HG03159 (cell line): Measurements from ENCODE around the gene PI16.
A peak's percentile ranks its signal among the peaks of the same experiment; 100 is the strongest.

ENCODE experiments used
- ATAC-seq: cut with Tn5 transposase; IDR thresholded peaks from one replicate; pipeline ENCODE4 v1.9.1; 2021; ENCODE audit warnings: mild to moderate bottlenecking, moderate library complexity; ENCODE audit not compliant: unreplicated experiment

The PI16 gene

DNA sequence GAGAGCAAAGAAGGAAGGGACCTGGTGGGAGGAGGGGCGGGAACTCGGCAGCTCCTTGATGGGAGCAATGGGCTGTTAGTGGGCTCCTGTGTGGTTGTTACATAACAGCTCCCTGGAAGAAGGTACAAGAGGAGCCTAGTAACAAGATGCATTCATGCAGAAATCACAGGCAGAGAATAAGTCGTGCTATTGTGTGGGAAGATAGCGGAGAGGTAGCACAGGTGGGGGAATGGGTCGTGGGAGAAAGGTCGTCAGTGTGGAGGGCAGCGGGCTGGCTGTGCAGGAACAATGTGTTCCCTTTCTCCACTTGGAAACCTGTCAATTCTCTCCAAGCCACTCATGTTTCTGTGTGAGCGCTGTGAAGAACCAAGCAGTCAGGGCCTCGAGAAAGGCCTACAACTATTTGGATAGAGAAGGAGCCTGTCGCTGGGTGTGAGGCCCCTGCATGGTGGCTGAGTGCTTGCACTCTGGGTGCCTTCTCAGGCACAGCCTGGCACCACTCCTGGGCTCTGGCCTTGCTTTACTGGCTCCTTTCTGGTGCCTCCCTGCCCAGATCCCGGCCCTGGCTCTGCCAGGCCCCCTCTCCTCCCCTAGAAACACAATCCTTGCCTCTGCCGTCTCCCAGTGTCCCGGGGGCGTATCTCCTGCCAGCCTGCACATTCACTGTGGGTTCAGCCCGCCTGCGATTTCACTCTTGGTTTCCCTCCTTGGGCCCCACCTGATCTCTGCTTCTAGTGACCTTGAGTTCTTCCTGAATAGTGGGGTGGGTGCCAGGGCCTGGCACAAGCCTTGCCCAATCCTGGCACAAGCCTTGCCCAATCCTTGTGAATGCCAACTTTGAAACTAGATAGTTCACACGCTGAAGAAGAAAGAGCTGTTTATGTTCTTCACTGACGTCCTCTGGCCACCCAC is 43.5 kb downstream of the PI16 start:
- ATAC-seq = no peak

GRCh38 chr6:36998723-36999038 is 44.1 kb downstream of the PI16 start:
- no peak for ATAC-seq

- no peak for ATAC-seq
Observed at GRCh38 chr6:36999061-36999750, 44.7 kb downstream of the PI16 start.

GRCh38 chr6:36999751-37000125 is 45.2 kb downstream of the PI16 start:
- no peak for ATAC-seq

DNA sequence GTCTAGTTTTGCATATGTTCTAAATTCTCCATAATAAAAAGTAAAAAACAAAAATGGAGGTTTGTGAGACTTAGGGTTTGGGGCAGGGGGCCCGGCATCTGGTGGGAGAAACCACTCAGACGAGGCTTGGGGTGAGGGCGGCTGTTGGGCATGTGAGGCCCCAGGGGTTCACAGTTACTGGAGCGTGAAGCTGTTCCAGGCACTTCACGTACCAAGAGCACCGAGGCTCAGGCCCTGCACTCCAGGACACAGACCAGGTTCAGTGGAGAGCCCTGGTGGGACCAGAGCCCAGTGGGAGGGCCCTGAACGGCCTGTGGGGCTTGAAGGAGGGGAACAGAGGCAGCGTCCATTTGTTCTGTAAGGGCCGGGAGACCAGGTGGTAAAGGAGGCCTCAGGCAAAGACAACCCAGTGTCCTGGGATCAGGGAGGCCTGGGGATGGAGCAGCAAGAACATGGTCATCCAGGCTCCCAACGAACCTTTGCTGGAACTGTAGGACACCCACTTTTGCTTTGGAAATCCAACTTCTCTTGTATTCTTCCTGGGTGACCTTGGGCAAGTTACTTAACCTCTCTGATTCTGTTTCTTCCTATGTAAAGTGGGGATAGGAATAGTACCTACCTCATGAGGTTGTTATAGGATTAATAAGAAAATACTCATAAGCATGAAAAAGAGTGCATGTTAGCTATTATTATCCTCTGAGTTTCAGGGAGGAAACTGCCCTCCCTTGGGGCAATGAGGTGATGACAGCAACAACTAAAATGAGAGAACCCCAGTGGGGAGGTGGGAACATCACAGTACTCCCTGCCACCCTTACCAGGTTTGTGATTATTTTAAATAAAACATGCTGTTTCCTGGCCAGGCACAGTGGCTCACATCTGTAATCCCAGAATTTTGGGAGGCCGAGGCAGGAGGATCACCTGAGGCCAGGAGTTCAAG is 49.8 kb downstream of the PI16 start:
- no peak for ATAC-seq

- ATAC-seq = peak; percentile 64
Observed at GRCh38 chr6:37005061-37005810, 50.7 kb downstream of the PI16 start, which contains the start of gene FGD2. Gene FGD2 (plus strand): TSS chr6:37005655. CDS start chr6:37005818, 163 bp downstream.

DNA sequence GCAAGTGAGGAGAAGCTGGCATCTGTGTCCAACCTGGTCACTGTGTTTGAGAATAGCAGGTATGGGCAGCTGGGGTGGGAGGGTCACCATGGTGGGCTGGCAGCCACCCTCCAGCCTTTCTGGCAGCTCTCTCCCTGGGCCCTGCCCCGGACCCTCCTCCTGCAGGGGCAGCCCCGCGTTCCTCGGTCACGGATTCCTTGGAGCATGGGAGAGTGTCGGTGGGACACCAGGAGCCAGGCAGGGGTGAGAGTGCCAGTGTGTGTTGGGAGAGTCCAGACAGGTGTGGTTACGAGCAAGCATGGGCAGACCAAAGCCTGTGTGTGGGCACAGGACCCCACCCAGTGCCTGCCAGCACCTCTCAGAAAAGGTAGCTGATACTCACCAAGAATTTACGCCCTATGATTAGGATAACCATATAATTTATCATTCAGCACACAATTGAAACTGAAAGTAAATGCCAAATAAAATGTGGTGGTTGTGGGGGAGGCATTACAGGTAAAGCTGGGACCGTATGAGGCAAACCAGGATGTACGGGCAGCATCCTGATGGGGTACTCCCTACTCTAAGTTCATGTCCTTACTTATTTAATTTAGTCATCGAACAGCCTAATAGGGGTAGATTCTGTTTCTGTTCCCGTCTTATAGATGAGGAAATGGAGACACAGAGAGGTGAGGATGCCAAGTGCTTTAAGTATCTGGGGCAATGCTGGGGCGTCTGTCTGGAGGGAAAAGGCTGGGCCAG is 51.5 kb downstream of the PI16 start:
- peak; percentile 1 for ATAC-seq

GRCh38 chr6:37006793-37007339 is 52.3 kb downstream of the PI16 start:
- no peak for ATAC-seq

DNA sequence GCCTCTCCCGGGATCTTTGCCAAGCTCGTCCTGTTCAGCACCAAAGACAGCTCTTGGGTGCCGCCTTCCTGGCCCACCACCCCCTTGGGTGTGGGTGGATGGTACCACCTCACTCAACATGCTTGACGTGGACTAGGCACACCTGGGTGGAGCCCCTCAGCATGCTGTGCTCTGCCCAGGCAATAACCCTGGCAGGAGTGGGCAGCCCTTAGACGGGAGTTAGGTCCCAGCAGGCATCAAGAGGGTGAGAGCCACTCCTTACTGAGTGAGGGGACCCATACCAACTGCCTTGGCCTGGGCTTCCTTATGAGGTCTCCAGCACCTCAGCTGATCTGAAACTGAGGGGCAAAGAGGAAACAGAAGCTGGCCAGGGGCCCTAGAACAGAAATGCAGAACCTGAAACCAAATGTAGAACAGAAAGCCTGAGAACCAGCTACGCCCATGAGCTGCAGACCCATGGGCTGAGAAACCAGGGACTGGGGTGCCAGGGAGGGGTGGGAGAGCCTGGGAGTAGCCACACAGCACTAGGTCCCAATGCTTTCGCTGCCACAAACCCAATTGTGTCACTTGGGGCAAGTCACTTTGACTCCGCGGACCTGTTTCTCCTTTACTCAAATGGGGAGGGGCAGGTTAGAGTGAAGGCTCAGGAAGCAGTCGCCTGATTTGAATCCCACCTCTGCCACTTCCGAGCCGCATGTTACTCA is 53.0 kb downstream of the PI16 start:
- ATAC-seq = peak; percentile 37

GRCh38 chr6:37008484-37009465 is 54.2 kb downstream of the PI16 start:
- ATAC-seq = no peak

DNA sequence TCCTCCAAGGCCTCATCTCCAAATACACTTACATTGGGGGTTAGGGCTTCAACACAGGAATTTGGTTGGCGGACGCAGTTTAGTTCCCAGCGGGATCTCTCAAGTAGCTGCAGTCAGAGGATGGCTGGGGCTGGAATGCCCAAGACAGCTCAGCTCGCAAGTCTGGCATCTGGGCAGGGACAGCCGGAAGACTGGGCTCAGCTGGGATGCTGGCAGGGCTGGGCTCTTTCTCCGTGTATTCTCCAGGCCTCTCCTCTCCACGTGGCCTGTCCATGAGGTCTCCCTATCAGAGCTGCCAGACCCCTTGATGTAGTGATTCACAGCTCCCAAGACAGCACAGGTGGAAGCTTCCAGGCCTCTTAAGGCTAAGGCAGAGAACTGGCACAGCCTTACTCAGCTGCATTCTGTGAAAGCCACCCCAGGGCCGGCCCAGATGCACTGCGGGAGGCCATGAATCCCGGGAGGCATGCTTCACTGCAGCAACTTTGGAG is 55.9 kb downstream of the PI16 start:
- no peak for ATAC-seq

DNA sequence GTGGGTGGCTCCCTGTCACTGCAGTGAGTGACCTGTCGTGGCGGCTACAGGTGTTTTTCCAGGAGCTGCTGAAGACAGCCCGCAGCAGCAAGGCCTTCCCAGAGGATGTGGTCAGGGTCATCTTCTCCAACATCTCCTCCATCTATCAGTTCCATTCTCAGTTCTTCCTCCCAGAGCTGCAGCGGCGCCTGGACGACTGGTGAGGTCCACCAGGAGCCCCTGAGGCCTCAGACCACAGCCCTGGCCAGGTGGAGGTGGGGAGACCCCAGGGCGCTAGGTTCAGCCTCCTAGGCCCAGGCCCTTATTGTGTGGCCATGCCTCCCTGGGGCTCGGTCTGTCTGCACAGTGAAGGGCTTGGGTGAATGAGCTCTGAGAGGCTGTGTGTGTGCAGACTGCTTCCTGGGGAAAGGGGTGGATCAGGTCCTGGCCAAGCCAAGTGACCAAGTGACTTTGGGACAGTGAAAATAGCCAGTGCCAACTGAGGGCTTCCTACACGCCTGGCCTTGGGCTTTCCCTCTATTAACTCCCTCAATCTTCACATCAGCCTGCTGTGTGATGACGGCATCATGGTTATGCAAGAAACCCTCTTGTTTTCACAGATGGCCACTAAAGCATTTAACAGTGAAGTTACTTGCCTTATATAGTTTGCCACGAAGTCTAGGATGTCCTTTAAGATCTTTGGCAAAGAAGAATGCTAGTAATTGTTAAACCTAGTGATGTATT is 57.3 kb downstream of the PI16 start:
- ATAC-seq = no peak

- ATAC-seq = no peak
Observed at GRCh38 chr6:37013516-37014491, 59.3 kb downstream of the PI16 start.
